ENCODE results near the gene EHD4. TPM values are rescaled to one million over a fixed set of nuclear protein-coding genes. Genes with fewer than 3 reads are reported as not detected.

The EHD4 gene
- total RNA-seq, 1 donor from 2014 or later = 17.2 TPM

- DNase-seq (ENCODE audit: low spot score, unreplicated experiment) = no peak
- Mint-ChIP-seq H3K27me3 (no peaks in the 10 kb centered on the region), H3K9me3 (ENCODE audit: low read depth) (no peaks in the 10 kb centered on the region), H3K36me3 (ENCODE audit: insufficient read depth) (peaks cover 4% of the 10 kb centered on the region), H3K4me1 (ENCODE audit: low read depth) (peaks cover 39% of the 10 kb centered on the region), H3K4me3 (ENCODE audit: low read depth) (no peak overlapping the region), H3K27ac (no peak overlapping the region)
- no peak for TF ChIP-seq CTCF (IDR thresholded peaks at IDR 0.05; ENCODE audit: unreplicated experiment)
Measured at GRCh38 chr15:41927536-41927935, 44.8 kb downstream of the EHD4 start.

- Mint-ChIP-seq H3K27ac (peak overlapping the region; percentile 60), H3K4me3 (ENCODE audit: low read depth) (no peak overlapping the region), H3K36me3 (ENCODE audit: insufficient read depth) (peaks cover 4% of the 10 kb centered on the region), H3K27me3 (no peaks in the 10 kb centered on the region), H3K4me1 (ENCODE audit: low read depth) (peaks cover 47% of the 10 kb centered on the region), H3K9me3 (ENCODE audit: low read depth) (no peaks in the 10 kb centered on the region)
- no peak for TF ChIP-seq CTCF (IDR thresholded peaks at IDR 0.05; ENCODE audit: unreplicated experiment)
- DNase-seq (ENCODE audit: low spot score, unreplicated experiment) = no peak
Measured at GRCh38 chr15:41926185-41927056, 45.9 kb downstream of the EHD4 start.

GRCh38 chr15:41925086-41925608, 47.2 kb downstream of the EHD4 start:
- Mint-ChIP-seq H3K27ac (no peak overlapping the region), H3K27me3 (no peaks in the 10 kb centered on the region), H3K4me3 (ENCODE audit: low read depth) (no peak overlapping the region), H3K4me1 (ENCODE audit: low read depth) (peaks cover 55% of the 10 kb centered on the region), H3K36me3 (ENCODE audit: insufficient read depth) (peaks cover 4% of the 10 kb centered on the region), H3K9me3 (ENCODE audit: low read depth) (no peaks in the 10 kb centered on the region)
- no peak for DNase-seq (ENCODE audit: low spot score, unreplicated experiment)
- TF ChIP-seq CTCF (IDR thresholded peaks at IDR 0.05; ENCODE audit: unreplicated experiment) = no peak

- peaks cover 59% of the 10 kb centered on the region for H3K4me1 Mint-ChIP-seq (ENCODE audit: low read depth)
- H3K9me3 Mint-ChIP-seq (ENCODE audit: low read depth) = no peaks in the 10 kb centered on the region
- no peak for DNase-seq (ENCODE audit: low spot score, unreplicated experiment)
- H3K27ac Mint-ChIP-seq = no peak overlapping the region
- H3K36me3 Mint-ChIP-seq (ENCODE audit: insufficient read depth) = peaks cover 6% of the 10 kb centered on the region
- H3K4me3 Mint-ChIP-seq (ENCODE audit: low read depth) = no peak overlapping the region
- H3K27me3 Mint-ChIP-seq = no peaks in the 10 kb centered on the region
- TF ChIP-seq CTCF (IDR thresholded peaks at IDR 0.05; ENCODE audit: unreplicated experiment) = no peak
Measured at GRCh38 chr15:41923401-41923997, 48.9 kb downstream of the EHD4 start.

GRCh38 chr15:41922353-41922752, 50.0 kb downstream of the EHD4 start:
- Mint-ChIP-seq H3K4me1 (ENCODE audit: low read depth) (peaks cover 48% of the 10 kb centered on the region), H3K9me3 (ENCODE audit: low read depth) (no peaks in the 10 kb centered on the region), H3K27ac (peak overlapping the region; percentile 29), H3K4me3 (ENCODE audit: low read depth) (no peak overlapping the region), H3K36me3 (ENCODE audit: insufficient read depth) (peaks cover 6% of the 10 kb centered on the region), H3K27me3 (no peaks in the 10 kb centered on the region)
- no peak for TF ChIP-seq CTCF (IDR thresholded peaks at IDR 0.05; ENCODE audit: unreplicated experiment)
- DNase-seq (ENCODE audit: low spot score, unreplicated experiment) = no peak

All from progenitor cell of endocrine pancreas (in vitro differentiated cells).